ENCODE data around the gene ATP6V1A. TPM values are rescaled to one million over a fixed set of nuclear protein-coding genes. Genes with fewer than 3 reads are reported as not detected.
A peak's percentile ranks its signal among the peaks of the same experiment; 100 is the strongest.

ATP6V1A gene
- total and polyA plus RNA-seq, 2 experiments from 2014 or later: 62.3 to 87.2 TPM

DNA sequence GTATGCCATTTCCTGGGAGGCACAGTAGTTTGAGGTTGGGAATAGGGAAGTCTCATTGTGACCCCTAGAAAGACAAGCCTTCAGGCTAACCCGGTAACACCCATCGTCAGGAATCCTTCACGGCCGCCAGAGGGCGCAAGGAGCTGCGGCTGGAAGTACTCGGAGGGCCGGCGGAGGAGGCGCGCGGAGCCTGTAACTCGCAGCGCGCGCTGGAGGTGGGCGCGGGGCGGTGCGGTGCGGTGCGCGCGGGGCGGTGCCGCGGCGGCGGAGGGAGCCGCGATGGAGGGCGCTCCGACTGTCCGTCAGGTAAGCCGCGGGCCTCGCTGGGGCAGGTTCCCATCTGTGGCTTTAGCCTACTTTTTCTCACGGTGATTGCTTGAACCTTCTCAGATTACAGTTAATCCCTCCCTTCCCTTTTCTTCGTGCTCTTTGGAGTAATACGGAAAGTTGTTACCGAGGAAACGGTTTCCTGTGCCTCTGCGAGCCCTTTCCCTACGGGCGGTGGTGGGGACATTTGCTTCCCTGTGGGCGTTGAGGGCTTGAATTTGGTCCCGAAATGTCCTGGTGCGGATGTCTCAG is 91.9 kb downstream of the ATP6V1A start, which contains the start of gene GRAMD1C:
TSS of gene GRAMD1C (plus strand) at position 158 of the 579 bp plus-strand sequence. CDS start at position 280, 122 bp downstream.
- Histone ChIP-seq H3K79me2 (no peaks in the 10 kb centered on the region), H3K9me3 (ENCODE audit: low read depth) (no peaks in the 10 kb centered on the region), H2AFZ (peak within 1 kb of the TSS; percentile 93), H3K4me3 (peak within 1 kb of the TSS; percentile 69), H4K20me1 (ENCODE audit: insufficient read depth, poor library complexity, severe bottlenecking) (no peaks in the 10 kb centered on the region), H3K4me1 (ENCODE audit: insufficient read depth) (no peaks in the 10 kb centered on the region), H3K27ac (no peak within 1 kb of the TSS), H3K4me2 (peak within 1 kb of the TSS; percentile 92), H3K36me3 (replicated peaks; ENCODE audit: insufficient read depth, low read depth) (no peaks in the 10 kb centered on the region), H3K27me3 (no peaks in the 10 kb centered on the region), H3K9me2 (replicated peaks; ENCODE audit: insufficient read depth) (no peaks in the 10 kb centered on the region)
- DNase-seq (ENCODE audit: low spot score): peak; percentile 95
- WGBS (ENCODE audit: low lambda C conversion rate, missing lambda C conversion rate): 2% methylated on average over 47 of the region's 48 CpGs
- TF ChIP-seq EZH2phosphoT487 (IDR thresholded peaks at IDR 0.05; ENCODE audit: low read depth, severe bottlenecking, unreplicated experiment): no peak
- no peak for TF ChIP-seq EZH2 (IDR thresholded peaks at IDR 0.05; ENCODE audit: borderline replicate concordance)
- TF ChIP-seq CTCF (IDR thresholded peaks at IDR 0.05; ENCODE audit: poor library complexity): peak; percentile 92

GRCh38 chr3:113839551-113839950 is 92.7 kb downstream of the ATP6V1A start:
- Histone ChIP-seq H3K27me3 (no peaks in the 10 kb centered on the region), H4K20me1 (ENCODE audit: insufficient read depth, poor library complexity, severe bottlenecking) (no peaks in the 10 kb centered on the region), H3K27ac (no peak overlapping the region), H3K9me2 (replicated peaks; ENCODE audit: insufficient read depth) (no peaks in the 10 kb centered on the region), H3K36me3 (replicated peaks; ENCODE audit: insufficient read depth, low read depth) (no peaks in the 10 kb centered on the region), H3K4me3 (peak overlapping the region; percentile 69), H3K4me1 (ENCODE audit: insufficient read depth) (no peaks in the 10 kb centered on the region), H3K4me2 (peak overlapping the region; percentile 92), H3K79me2 (no peaks in the 10 kb centered on the region), H3K9me3 (ENCODE audit: low read depth) (no peaks in the 10 kb centered on the region), H2AFZ (peak overlapping the region; percentile 93)
- no peak for DNase-seq (ENCODE audit: low spot score)
- TF ChIP-seq EZH2phosphoT487 (IDR thresholded peaks at IDR 0.05; ENCODE audit: low read depth, severe bottlenecking, unreplicated experiment) (no peak), EZH2 (IDR thresholded peaks at IDR 0.05; ENCODE audit: borderline replicate concordance) (no peak)
- WGBS (ENCODE audit: low lambda C conversion rate, missing lambda C conversion rate): 83% methylated on average over 2 of the region's 2 CpGs

- Histone ChIP-seq H3K36me3 (replicated peaks; ENCODE audit: insufficient read depth, low read depth) (no peaks in the 10 kb centered on the region), H3K27me3 (no peaks in the 10 kb centered on the region), H3K9me2 (replicated peaks; ENCODE audit: insufficient read depth) (no peaks in the 10 kb centered on the region), H3K27ac (no peak overlapping the region), H3K4me3 (no peak overlapping the region), H4K20me1 (ENCODE audit: insufficient read depth, poor library complexity, severe bottlenecking) (no peaks in the 10 kb centered on the region), H2AFZ (no peak overlapping the region), H3K4me1 (ENCODE audit: insufficient read depth) (peaks cover 5% of the 10 kb centered on the region), H3K9me3 (ENCODE audit: low read depth) (no peaks in the 10 kb centered on the region), H3K79me2 (no peaks in the 10 kb centered on the region), H3K4me2 (no peak overlapping the region)
- 62% methylated on average over 4 of the region's 4 CpGs for WGBS (ENCODE audit: low lambda C conversion rate, missing lambda C conversion rate)
- TF ChIP-seq CTCF (IDR thresholded peaks at IDR 0.05; ENCODE audit: poor library complexity) (peak; percentile 80), EZH2phosphoT487 (IDR thresholded peaks at IDR 0.05; ENCODE audit: low read depth, severe bottlenecking, unreplicated experiment) (no peak), EZH2 (IDR thresholded peaks at IDR 0.05; ENCODE audit: borderline replicate concordance) (no peak)
- DNase-seq (ENCODE audit: low spot score): peak; percentile 43
Measured at GRCh38 chr3:113844622-113845222, 97.9 kb downstream of the ATP6V1A start.

DNA sequence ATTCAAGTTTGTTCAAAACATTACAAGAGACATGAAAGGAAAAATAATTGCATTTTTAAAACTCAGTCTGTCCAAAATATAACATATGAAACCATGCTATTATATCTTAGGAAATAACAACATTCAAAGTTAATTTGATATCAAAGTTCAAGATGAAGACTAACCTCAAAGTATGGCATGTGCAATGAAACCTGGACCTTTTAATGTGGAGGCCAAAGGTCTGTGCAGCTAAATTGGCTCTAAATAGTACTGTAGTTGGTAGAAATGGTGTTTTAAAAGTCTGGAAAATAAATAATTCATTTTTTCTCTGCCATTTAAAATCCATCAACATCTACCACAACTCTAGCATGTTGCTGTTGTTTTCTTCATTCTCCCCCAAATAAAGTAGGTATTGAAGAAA is 100.4 kb downstream of the ATP6V1A start:
- peak overlapping the region; percentile 63 for H3K27ac ChIP-seq
- no peaks in the 10 kb centered on the region for H3K36me3 ChIP-seq (replicated peaks; ENCODE audit: insufficient read depth, low read depth)
- no peak for TF ChIP-seq EZH2phosphoT487 (IDR thresholded peaks at IDR 0.05; ENCODE audit: low read depth, severe bottlenecking, unreplicated experiment)
- TF ChIP-seq EZH2 (IDR thresholded peaks at IDR 0.05; ENCODE audit: borderline replicate concordance): no peak
- TF ChIP-seq CTCF (IDR thresholded peaks at IDR 0.05; ENCODE audit: poor library complexity): no peak
- no peak overlapping the region for H3K4me3 ChIP-seq
- H3K9me2 ChIP-seq (replicated peaks; ENCODE audit: insufficient read depth): no peaks in the 10 kb centered on the region
- H3K4me2 ChIP-seq: no peak overlapping the region
- H4K20me1 ChIP-seq (ENCODE audit: insufficient read depth, poor library complexity, severe bottlenecking): no peaks in the 10 kb centered on the region
- H2AFZ ChIP-seq: no peak overlapping the region
- peaks cover 5% of the 10 kb centered on the region for H3K4me1 ChIP-seq (ENCODE audit: insufficient read depth)
- DNase-seq (ENCODE audit: low spot score): no peak
- H3K27me3 ChIP-seq: no peaks in the 10 kb centered on the region
- no peaks in the 10 kb centered on the region for H3K9me3 ChIP-seq (ENCODE audit: low read depth)
- no peaks in the 10 kb centered on the region for H3K79me2 ChIP-seq
